Measurements from ENCODE around the gene AIPL1.

Gene AIPL1

GRCh38 chr17:6461246-6461645, 26.3 kb upstream of the AIPL1 start:
- no peak for TF ChIP-seq CTCF (IDR thresholded peaks at IDR 0.05; ENCODE audit: low read depth, low read length)
- no peak overlapping the region for H3K4me3 ChIP-seq (replicated peaks in 1 of 2; ENCODE audit: low read depth in 2 of 2, low read length in 2 of 2)

GRCh38 chr17:6460531-6461161, 25.7 kb upstream of the AIPL1 start:
- no peak for DNase-seq (ENCODE audit: low read depth in 2 of 2)
- TF ChIP-seq CTCF (IDR thresholded peaks at IDR 0.05; ENCODE audit: low read depth, low read length) = no peak

More at GRCh38 chr17:6461246-6461645, 26.3 kb upstream of the AIPL1 start:
- DNase-seq (ENCODE audit: low read depth in 2 of 2) = no peak

GRCh38 chr17:6458460-6458950, 23.6 kb upstream of the AIPL1 start:
- DNase-seq (ENCODE audit: low read depth in 2 of 2) = no peak
- no peak for TF ChIP-seq CTCF (IDR thresholded peaks at IDR 0.05; ENCODE audit: low read depth, low read length)
- no peak overlapping the region for H3K4me3 ChIP-seq (replicated peaks in 1 of 2; ENCODE audit: low read depth in 2 of 2, low read length in 2 of 2)

More at GRCh38 chr17:6460531-6461161, 25.7 kb upstream of the AIPL1 start:
- H3K4me3 ChIP-seq (replicated peaks in 1 of 2; ENCODE audit: low read depth in 2 of 2, low read length in 2 of 2) = no peak overlapping the region

- no peak for DNase-seq (ENCODE audit: low read depth in 2 of 2)
- no peak overlapping the region for H3K4me3 ChIP-seq (replicated peaks in 1 of 2; ENCODE audit: low read depth in 2 of 2, low read length in 2 of 2)
- no peak for TF ChIP-seq CTCF (IDR thresholded peaks at IDR 0.05; ENCODE audit: low read depth, low read length)
Observed at GRCh38 chr17:6457688-6458459, 23.0 kb upstream of the AIPL1 start.

GRCh38 chr17:6456914-6457687, 22.2 kb upstream of the AIPL1 start:
- H3K4me3 ChIP-seq (replicated peaks in 1 of 2; ENCODE audit: low read depth in 2 of 2, low read length in 2 of 2) = no peak overlapping the region
- peak; percentile 65 to 70 for DNase-seq (ENCODE audit: low read depth in 2 of 2)
- TF ChIP-seq CTCF (IDR thresholded peaks at IDR 0.05; ENCODE audit: low read depth, low read length) = no peak

- TF ChIP-seq CTCF (IDR thresholded peaks at IDR 0.05; ENCODE audit: low read depth, low read length) = no peak
- DNase-seq (ENCODE audit: low read depth in 2 of 2) = no peak
- no peak overlapping the region for H3K4me3 ChIP-seq (replicated peaks in 1 of 2; ENCODE audit: low read depth in 2 of 2, low read length in 2 of 2)
Observed at GRCh38 chr17:6456321-6456720, 21.4 kb upstream of the AIPL1 start.
